ENCODE results near the gene PADI3. TPM values are rescaled to one million over a fixed set of nuclear protein-coding genes. Genes with fewer than 3 reads are reported as not detected.

PADI3 gene
- total RNA-seq, 4 donors from 2014 or later, result not detected

GRCh38 chr1:17297991-17298390, 49.1 kb downstream of the PADI3 start:
- peaks cover 0 to 14% (median 0%) of the 10 kb centered on the region in 4 donors for H3K9me3 ChIP-seq
- TF ChIP-seq POLR2A (IDR thresholded peaks at IDR 0.05) (no peak), CTCF (IDR thresholded peaks at IDR 0.05) (no peak)

GRCh38 chr1:17301767-17302166, 52.9 kb downstream of the PADI3 start:
- Histone ChIP-seq H3K36me3 (no peaks in the 10 kb centered on the region), H3K4me1 (no peaks in the 10 kb centered on the region), H3K9me3 (peaks cover 0 to 14% (median 0%) of the 10 kb centered on the region in 4 donors), H3K27me3 (no peaks in the 10 kb centered on the region), H3K4me3 (no peak overlapping the region), H3K27ac (no peak overlapping the region)
- TF ChIP-seq POLR2A (IDR thresholded peaks at IDR 0.05) (no peak), CTCF (IDR thresholded peaks at IDR 0.05) (no peak)
- no peak for DNase-seq

More at GRCh38 chr1:17297991-17298390, 49.1 kb downstream of the PADI3 start:
- DNase-seq, result no peak
- H3K4me1 ChIP-seq, result no peaks in the 10 kb centered on the region
- no peak overlapping the region for H3K27ac ChIP-seq
- H3K27me3 ChIP-seq, result no peaks in the 10 kb centered on the region
- no peak overlapping the region for H3K4me3 ChIP-seq
- no peaks in the 10 kb centered on the region for H3K36me3 ChIP-seq

GRCh38 chr1:17304151-17304825, 55.4 kb downstream of the PADI3 start:
- H3K4me1 ChIP-seq, result no peaks in the 10 kb centered on the region
- H3K4me3 ChIP-seq, result no peak overlapping the region
- no peaks in the 10 kb centered on the region for H3K27me3 ChIP-seq
- peaks cover 0 to 14% (median 0%) of the 10 kb centered on the region in 4 donors for H3K9me3 ChIP-seq
- TF ChIP-seq CTCF (IDR thresholded peaks at IDR 0.05), result no peak
- no peak for TF ChIP-seq POLR2A (IDR thresholded peaks at IDR 0.05)
- no peaks in the 10 kb centered on the region for H3K36me3 ChIP-seq
- no peak overlapping the region for H3K27ac ChIP-seq
- DNase-seq, result no peak

GRCh38 chr1:17304826-17305175, 55.9 kb downstream of the PADI3 start:
- Histone ChIP-seq H3K4me3 (no peak overlapping the region), H3K36me3 (no peaks in the 10 kb centered on the region), H3K4me1 (no peaks in the 10 kb centered on the region), H3K27ac (no peak overlapping the region), H3K9me3 (peaks cover 0 to 14% (median 0%) of the 10 kb centered on the region in 4 donors), H3K27me3 (no peaks in the 10 kb centered on the region)
- no peak for TF ChIP-seq CTCF (IDR thresholded peaks at IDR 0.05)
- no peak for TF ChIP-seq POLR2A (IDR thresholded peaks at IDR 0.05)
- no peak for DNase-seq

GRCh38 chr1:17305576-17306095, 56.7 kb downstream of the PADI3 start:
- Histone ChIP-seq H3K4me1 (no peaks in the 10 kb centered on the region), H3K9me3 (peaks cover 0 to 14% (median 0%) of the 10 kb centered on the region in 4 donors), H3K4me3 (no peak overlapping the region), H3K27ac (no peak overlapping the region), H3K27me3 (no peaks in the 10 kb centered on the region), H3K36me3 (no peaks in the 10 kb centered on the region)
- no peak for DNase-seq
- TF ChIP-seq POLR2A (IDR thresholded peaks at IDR 0.05) (no peak), CTCF (IDR thresholded peaks at IDR 0.05) (no peak)

Data from Peyer's patch (tissue), 4 donors.